ENCODE results near the gene KIRREL3.

DNA sequence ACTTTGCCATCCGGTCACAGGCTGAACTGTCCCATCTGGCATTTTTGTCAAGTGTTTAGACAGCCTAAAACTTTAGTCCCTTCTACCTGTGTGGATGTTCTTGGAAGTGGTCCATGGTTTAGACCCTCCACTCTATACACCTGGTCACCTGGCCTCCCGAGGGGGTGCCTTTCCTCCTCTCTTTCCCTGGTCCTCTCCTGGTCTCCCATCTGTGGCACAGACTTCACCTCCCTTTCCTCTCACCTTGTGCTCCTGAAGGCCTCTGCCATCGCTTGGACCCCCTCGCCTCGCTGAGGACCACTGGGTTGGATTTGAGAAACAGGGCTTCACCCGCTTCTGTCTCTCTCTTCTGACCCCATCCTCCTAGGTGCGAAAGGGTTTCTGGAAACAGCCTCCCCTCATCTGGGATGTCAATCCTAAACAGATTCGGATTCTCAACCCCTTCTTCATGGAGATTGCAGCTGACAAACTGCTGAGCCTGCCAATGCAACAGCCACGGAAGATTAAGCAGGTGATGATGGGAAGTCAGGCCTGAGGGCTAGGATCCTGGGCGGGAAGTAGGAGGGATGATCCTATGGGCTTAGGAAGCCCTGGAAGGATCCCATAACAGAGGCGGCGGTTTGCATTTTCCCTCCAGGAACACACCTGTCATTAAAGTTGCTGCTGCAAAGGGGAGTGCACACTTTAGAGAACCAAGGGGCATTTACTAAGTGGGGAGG lies 591.5 kb downstream of the KIRREL3 start:
- TF ChIP-seq, protein P1, sequence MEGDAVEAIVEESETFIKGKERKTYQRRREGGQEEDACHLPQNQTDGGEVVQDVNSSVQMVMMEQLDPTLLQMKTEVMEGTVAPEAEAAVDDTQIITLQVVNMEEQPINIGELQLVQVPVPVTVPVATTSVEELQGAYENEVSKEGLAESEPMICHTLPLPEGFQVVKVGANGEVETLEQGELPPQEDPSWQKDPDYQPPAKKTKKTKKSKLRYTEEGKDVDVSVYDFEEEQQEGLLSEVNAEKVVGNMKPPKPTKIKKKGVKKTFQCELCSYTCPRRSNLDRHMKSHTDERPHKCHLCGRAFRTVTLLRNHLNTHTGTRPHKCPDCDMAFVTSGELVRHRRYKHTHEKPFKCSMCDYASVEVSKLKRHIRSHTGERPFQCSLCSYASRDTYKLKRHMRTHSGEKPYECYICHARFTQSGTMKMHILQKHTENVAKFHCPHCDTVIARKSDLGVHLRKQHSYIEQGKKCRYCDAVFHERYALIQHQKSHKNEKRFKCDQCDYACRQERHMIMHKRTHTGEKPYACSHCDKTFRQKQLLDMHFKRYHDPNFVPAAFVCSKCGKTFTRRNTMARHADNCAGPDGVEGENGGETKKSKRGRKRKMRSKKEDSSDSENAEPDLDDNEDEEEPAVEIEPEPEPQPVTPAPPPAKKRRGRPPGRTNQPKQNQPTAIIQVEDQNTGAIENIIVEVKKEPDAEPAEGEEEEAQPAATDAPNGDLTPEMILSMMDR (IDR thresholded peaks at IDR 0.05), result no peak
- TF ChIP-seq POLR2A (IDR thresholded peaks at IDR 0.05), result no peak
- no peak for TF ChIP-seq POLR2AphosphoS5 (IDR thresholded peaks at IDR 0.05)
- TF ChIP-seq EP300 (IDR thresholded peaks at IDR 0.05; ENCODE audit: low read depth), result no peak
